GM19455 (cell line): ENCODE results near the gene EYA4.

ENCODE experiments used
- ATAC-seq: cut with Tn5 transposase; IDR thresholded peaks from one replicate; pipeline ENCODE4 v1.9.1; 2021; ENCODE audit not compliant: unreplicated experiment

The EYA4 gene

GRCh38 chr6:133441491-133441890 is 200.3 kb downstream of the EYA4 start:
- no peak for ATAC-seq

- no peak for ATAC-seq
Observed at GRCh38 chr6:133446789-133447188, 205.6 kb downstream of the EYA4 start.

DNA sequence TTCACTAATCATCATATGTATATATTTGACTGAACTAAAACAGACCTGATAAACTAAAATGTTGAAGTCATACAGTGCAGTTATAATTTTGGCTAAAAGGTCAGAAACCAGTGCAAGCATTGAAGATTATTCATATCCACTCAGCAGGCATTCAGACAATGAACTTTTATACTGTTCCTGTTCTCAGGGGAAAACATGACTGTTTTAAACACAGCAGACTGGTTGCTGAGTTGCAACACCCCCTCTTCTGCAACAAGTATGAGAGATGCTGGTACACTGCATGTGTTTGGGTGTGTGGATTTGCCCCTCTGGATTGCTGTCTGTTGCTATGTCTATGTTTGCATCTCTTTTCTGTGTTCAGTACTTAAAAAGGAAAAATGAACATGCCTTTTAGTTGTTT is 206.8 kb downstream of the EYA4 start:
- ATAC-seq, result no peak

- no peak for ATAC-seq
Observed at GRCh38 chr6:133456439-133456838, 215.3 kb downstream of the EYA4 start.

- no peak for ATAC-seq
Observed at GRCh38 chr6:133456944-133457343, 215.8 kb downstream of the EYA4 start.

- ATAC-seq, result no peak
Observed at GRCh38 chr6:133460101-133460500, 218.9 kb downstream of the EYA4 start.

DNA sequence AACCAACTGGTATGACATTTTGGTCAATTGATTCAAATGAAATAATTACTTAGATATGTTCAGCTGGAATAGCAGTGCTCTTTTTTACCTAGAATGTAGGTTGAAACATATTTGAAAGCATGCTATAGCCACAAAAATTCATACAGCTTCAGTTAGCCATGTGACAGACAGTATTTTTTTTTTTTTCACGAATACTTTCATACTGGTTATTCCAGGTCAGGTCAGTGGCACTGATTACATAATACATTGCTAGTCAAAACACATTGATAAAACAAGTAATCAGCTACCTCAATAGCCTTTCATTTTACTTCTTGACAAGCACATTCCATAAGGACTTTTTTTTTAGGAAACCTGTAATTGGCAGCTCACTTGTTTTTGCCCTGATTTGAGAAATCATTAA is 222.6 kb downstream of the EYA4 start:
- ATAC-seq, result no peak

- ATAC-seq, result no peak
Observed at GRCh38 chr6:133466680-133467079, 225.5 kb downstream of the EYA4 start.

DNA sequence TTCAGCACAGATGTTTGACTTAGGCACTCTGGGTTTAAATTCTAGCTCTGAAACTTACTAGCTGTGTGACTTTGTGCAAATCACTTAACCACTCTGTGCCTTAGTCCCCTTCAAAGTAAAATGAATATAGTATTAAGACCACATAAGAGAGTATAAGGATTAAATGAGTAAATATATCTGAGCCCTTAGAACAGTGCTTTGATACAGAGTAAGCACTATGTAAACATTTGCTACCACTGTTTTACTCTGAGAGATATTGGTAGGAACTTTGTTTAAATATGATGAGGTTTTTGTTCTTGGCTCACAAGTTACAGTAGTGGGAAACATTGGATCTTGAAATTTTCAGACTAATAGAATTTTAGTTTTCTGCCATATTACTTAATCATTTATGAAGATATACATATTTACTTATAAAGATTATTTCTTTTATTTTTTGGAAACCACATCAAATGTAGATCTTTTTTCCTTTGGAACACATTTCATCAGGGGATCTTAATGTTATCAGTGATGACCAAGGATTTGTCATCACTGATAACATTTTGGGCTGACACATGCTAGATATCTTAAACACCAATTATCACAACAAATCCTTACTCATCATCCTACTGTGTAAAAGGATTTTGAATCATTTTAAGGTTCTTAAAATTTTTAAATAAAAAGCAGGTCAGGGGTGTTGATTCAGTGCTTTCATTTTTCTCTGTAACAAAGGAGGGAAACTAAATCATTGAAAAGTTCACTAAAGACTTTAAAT is 226.2 kb downstream of the EYA4 start:
- ATAC-seq, result no peak

DNA sequence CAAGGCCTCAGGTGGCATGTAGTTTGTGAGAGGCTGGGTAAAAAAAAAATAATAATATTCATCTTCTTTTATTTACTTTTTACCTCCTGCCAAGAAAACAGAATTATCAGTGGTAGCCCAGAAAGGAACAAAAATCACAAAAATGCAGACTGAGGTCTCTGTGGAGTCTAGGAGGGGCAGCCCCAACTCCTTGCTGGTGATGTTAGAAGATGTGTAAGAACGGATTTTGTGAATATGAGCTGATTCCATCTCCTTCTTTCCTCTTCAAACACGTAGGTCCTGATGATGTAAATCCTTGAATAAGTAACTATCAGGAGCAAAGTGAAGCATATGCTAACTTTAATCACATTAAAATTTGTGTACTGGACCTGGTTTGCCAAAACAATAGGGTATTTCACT is 226.8 kb downstream of the EYA4 start:
- no peak for ATAC-seq

GRCh38 chr6:133468591-133468990 is 227.4 kb downstream of the EYA4 start:
- ATAC-seq, result no peak

DNA sequence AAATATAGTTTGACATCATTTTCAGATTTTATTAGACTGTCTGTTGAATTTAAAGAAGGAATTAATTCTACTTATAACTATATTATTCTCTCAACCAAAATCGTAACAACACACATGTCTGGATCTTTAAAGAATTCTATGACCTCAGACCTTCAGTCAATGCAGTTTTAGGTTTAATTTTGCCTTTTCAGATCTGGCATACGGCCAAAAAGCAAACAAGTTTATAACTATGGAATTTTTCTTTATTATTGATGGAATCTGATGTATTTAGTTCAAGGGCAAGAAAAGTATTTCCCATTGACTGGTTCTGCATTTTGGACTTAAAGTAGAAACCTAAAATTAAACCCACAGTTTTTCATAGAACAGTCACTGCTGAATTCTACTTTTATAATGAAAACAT is 233.4 kb downstream of the EYA4 start:
- ATAC-seq, result no peak

DNA sequence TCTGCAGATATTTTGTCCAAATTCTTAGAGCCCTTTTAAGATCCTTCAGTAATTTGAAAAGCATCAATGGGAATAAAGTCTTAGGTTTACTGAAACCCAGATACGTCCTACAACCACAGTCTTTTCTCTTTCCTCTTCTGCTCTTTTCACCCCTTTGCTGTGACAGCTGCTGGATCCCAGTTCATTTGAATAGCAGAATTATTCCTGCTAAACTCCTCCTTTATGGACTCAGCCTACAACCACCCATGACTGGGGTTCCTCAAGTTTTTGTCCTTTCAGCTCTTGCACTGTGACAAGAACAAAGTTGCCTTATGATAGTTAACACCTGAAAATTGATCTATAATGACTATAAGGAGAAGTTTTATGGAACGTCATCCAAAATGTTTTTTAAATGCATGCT is 237.5 kb downstream of the EYA4 start:
- ATAC-seq, result no peak

- no peak for ATAC-seq
Observed at GRCh38 chr6:133487174-133487573, 246.0 kb downstream of the EYA4 start.

- ATAC-seq, result no peak
Observed at GRCh38 chr6:133495205-133495903, 254.2 kb downstream of the EYA4 start.

GRCh38 chr6:133499662-133500061 is 258.5 kb downstream of the EYA4 start:
- no peak for ATAC-seq

GRCh38 chr6:133501675-133502270 is 260.6 kb downstream of the EYA4 start:
- no peak for ATAC-seq

DNA sequence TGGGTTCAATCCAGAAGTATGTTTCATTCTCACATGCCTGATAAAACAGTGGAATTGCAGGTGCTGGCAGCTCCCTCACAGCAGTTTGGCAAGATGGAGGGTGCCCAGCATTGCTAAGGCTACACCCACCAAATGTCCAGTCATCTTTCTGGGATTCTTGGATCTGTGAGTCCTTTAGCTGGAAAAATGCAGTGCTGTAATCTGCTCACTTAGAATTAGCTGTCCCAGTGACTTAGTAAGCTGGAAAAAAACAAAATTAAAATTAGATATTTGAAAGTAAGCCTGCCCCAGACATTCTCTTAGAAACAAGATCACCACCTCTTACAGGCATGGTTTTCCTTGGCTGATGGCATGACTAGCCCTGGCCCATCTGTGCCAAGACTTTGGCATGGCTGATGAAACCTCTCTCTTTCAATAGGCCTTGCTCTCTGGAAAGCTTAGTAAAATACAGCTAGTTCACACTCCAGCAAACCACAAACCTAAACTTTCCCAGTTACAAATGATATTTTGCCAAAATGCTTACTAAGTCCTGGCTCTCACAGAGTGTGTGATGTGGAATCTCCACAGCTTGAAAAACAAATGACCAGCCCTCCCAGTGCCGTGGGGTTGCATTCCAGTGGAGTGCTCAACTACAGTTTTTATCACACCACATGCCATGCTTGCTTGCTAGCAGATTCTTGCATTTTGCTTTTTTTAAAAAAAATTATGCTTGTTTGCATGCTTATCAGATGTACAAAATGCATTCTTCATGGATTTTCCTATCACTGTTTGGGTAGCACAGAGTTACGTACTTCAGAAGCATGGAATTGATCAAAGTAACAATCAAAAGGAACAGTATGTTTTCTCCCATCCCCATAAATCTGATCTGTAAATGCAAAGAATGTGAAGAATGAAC is 261.5 kb downstream of the EYA4 start:
- ATAC-seq, result no peak

GRCh38 chr6:133503336-133503729 is 262.2 kb downstream of the EYA4 start:
- ATAC-seq, result no peak

GRCh38 chr6:133504158-133504557 is 263.0 kb downstream of the EYA4 start:
- no peak for ATAC-seq

GRCh38 chr6:133504761-133505160 is 263.6 kb downstream of the EYA4 start:
- ATAC-seq, result no peak
